K562 (cell line): ENCODE results near the gene ZNF366. TPM values are rescaled to one million over a fixed set of nuclear protein-coding genes. Genes with fewer than 3 reads are reported as not detected.
A peak's percentile ranks its signal among the peaks of the same experiment; 100 is the strongest.

ENCODE experiments used
- ATAC-seq: fragments of 200-7000 bp; cut with Tn5 transposase; 3 replicates; pipeline ENCODE4 v1.9.1; 2020; ENCODE audit warnings: moderate library complexity
- BruUV-seq: library from RNA; stranded (reverse); fragments of 400-500 nt; replicated peaks from 2 replicates; lab custom pipeline; 2021; lab: Mats Ljungman, UMichigan
- CTCF ChIA-PET: fragments of 300-600 bp; formaldehyde crosslinking; extraction: SDS; loops from one replicate; lab custom pipeline; 2021; ENCODE audit warnings: low intra/inter-chr PET ratio; lab: Yijun Ruan, JAX
- POLR2A ChIA-PET: fragments of 300-600, 350-650 bp; sonication (Branson Sonifier 250); formaldehyde crosslinking; extraction: SDS; loops from one replicate; lab custom pipeline; 2021; ENCODE audit warnings: antibody characterized with exemption, inconsistent platforms; lab: Yijun Ruan, JAX
- DNase-seq, 4 experiments: peaks; one replicate each; pipeline versions ENCODE4 v3.0.0 to v3.0.0-alpha.2; 2011 to 2018; ENCODE audit warnings: low spot score in 3 of 4, mixed read lengths in 3 of 4; ENCODE audit errors: extremely low read depth in 1 of 4
- FAIRE-seq: peaks from 2 replicates; lab custom pipeline; 2011; peaks lifted over from hg19 to GRCh38; lab: Jason Lieb, UNC
- H2AFZ ChIP-seq: 2 replicates; pipeline ENCODE4 v1.6.0; 2011; ENCODE audit warnings: low read depth, low read length, control low read depth, inconsistent platforms
- H3K27ac ChIP-seq: fragments of 200-600 bp; 3 replicates; pipeline ENCODE4 v1.8.0; 2011; ENCODE audit warnings: low read depth, mild to moderate bottlenecking, control low read depth, inconsistent platforms, low read length, moderate library complexity, mixed read lengths; ENCODE audit errors: extremely low read depth
- H3K27me3 ChIP-seq, 2 experiments: fragments of 300-600 bp in 1 of 2; 2 replicates in 1 of 2; 3 replicates in 1 of 2; pipeline versions ENCODE4 v1.6.0 to v1.8.0; 2011; ENCODE audit warnings: inconsistent platforms in 2 of 2, low read length in 2 of 2, mild to moderate bottlenecking in 1 of 2, mixed read lengths in 1 of 2, moderate library complexity in 1 of 2; ENCODE audit not compliant: control insufficient read depth in 2 of 2, insufficient read depth in 2 of 2
- H3K36me3 ChIP-seq: fragments of 300-600 bp; 3 replicates; pipeline ENCODE4 v1.8.0; 2011; ENCODE audit warnings: mild to moderate bottlenecking, low read length, inconsistent platforms; ENCODE audit not compliant: control insufficient read depth, insufficient read depth
- H3K4me1 ChIP-seq, 2 experiments: fragments of 200-600 bp in 1 of 2; replicated peaks in 1 of 2; 2 replicates in 1 of 2; 3 replicates in 1 of 2; pipeline versions ENCODE4 v1.5.1 to v1.8.0; 2011; ENCODE audit warnings: inconsistent platforms in 2 of 2, low read length in 2 of 2, mild to moderate bottlenecking in 1 of 2, mixed read lengths in 1 of 2, moderate library complexity in 1 of 2; ENCODE audit not compliant: control insufficient read depth in 2 of 2, insufficient read depth in 2 of 2
- H3K4me2 ChIP-seq: 2 replicates; pipeline ENCODE4 v1.6.1; 2011; ENCODE audit warnings: low read length, control low read depth, inconsistent platforms, mixed read lengths; ENCODE audit not compliant: insufficient read depth
- H3K4me3 ChIP-seq: fragments of 200-600 bp; sonication (generic), shearing (Covaris generic); 2 replicates; pipeline ENCODE4 v1.5.1; 2016; ENCODE audit warnings: control low read depth, inconsistent platforms
- H3K79me2 ChIP-seq: fragments of 200-600 bp; 3 replicates; pipeline ENCODE4 v1.8.0; 2011; ENCODE audit warnings: low read length, inconsistent platforms; ENCODE audit not compliant: control insufficient read depth, insufficient read depth
- H3K9ac ChIP-seq, 2 experiments: 2 replicates each; pipeline versions ENCODE4 v1.6.0 to v1.6.1; 2011; ENCODE audit warnings: low read depth in 2 of 2, low read length in 2 of 2, control low read depth in 1 of 2, inconsistent platforms in 1 of 2, mild to moderate bottlenecking in 1 of 2, mixed read lengths in 1 of 2; ENCODE audit not compliant: insufficient read depth in 1 of 2
- H3K9me1 ChIP-seq: one replicate; pipeline ENCODE4 v1.6.0; 2011; ENCODE audit warnings: inconsistent platforms, mild to moderate bottlenecking, low read length, moderate library complexity; ENCODE audit not compliant: control insufficient read depth, insufficient read depth
- H3K9me3 ChIP-seq: replicated peaks from 2 replicates; pipeline ENCODE4 v1.5.1; 2011; ENCODE audit warnings: low read depth, low read length, inconsistent platforms; ENCODE audit not compliant: control insufficient read depth, insufficient read depth
- H4K20me1 ChIP-seq: replicated peaks from 2 replicates; pipeline ENCODE4 v1.6.1; 2011; ENCODE audit warnings: low read length, inconsistent platforms, mixed read lengths; ENCODE audit not compliant: control insufficient read depth, insufficient read depth
- ADNP ChIP-seq: fragments of 200-800 bp; sonication (Bioruptor generic); IDR thresholded peaks from 2 replicates; pipeline ENCODE4 v1.6.1; 2016; ENCODE audit warnings: missing genetic modification characterization, missing compliant biosample characterization
- ARNT ChIP-seq, 2 experiments: fragments of 450-650 bp; IDR thresholded peaks; 2 replicates each; pipeline ENCODE4 v1.6.1; 2016; ENCODE audit warnings: mild to moderate bottlenecking in 1 of 2
- BCOR ChIP-seq: fragments of 450-650 bp; IDR thresholded peaks from 2 replicates; pipeline ENCODE4 v1.6.1; 2016
- CBX1 ChIP-seq: sonication (generic); IDR thresholded peaks from 2 replicates; pipeline ENCODE4 v1.6.1; 2016; ENCODE audit warnings: antibody characterized with exemption, low read depth, mild to moderate bottlenecking
- EP400 ChIP-seq: fragments of 450-650 bp; IDR thresholded peaks from 2 replicates; pipeline ENCODE4 v1.6.1; 2017; ENCODE audit warnings: antibody characterized with exemption, mild to moderate bottlenecking, moderate library complexity
- EWSR1 ChIP-seq: fragments of 450-650 bp; IDR thresholded peaks from 2 replicates; pipeline ENCODE4 v1.6.1; 2018; ENCODE audit warnings: borderline replicate concordance, mild to moderate bottlenecking, low read depth, moderate library complexity; ENCODE audit not compliant: partially characterized antibody
- KDM1A ChIP-seq, 2 experiments: fragments of 450-650 bp; IDR thresholded peaks; 2 replicates each; pipeline ENCODE4 v1.6.1; 2016; ENCODE audit warnings: mild to moderate bottlenecking in 2 of 2
- MED1 ChIP-seq: sonication (generic); formaldehyde crosslinking; IDR thresholded peaks from 2 replicates; pipeline ENCODE4 v1.8.1; 2023; ENCODE audit warnings: missing genetic modification reagents, borderline replicate concordance
- NR2F6 ChIP-seq: fragments of 450-650 bp; formaldehyde crosslinking; IDR thresholded peaks from 2 replicates; pipeline ENCODE4 v1.4.0; 2020; ENCODE audit warnings: mild to moderate bottlenecking
- TBP ChIP-seq: optimal IDR thresholded peaks from 2 replicates; pipeline ENCODE3; 2011; ENCODE audit warnings: low read depth, low read length, improper control_type of control experiment
- ZFP30 ChIP-seq: fragments of 250-450 bp; sonication (Bioruptor Pico); IDR thresholded peaks from 2 replicates; pipeline ENCODE4 v1.8.0; 2022; ENCODE audit warnings: moderate library complexity, mild to moderate bottlenecking, inconsistent platforms, borderline replicate concordance
- ZNF197 ChIP-seq: fragments of 200-800 bp; sonication (Bioruptor generic); IDR thresholded peaks from 2 replicates; pipeline ENCODE4 v1.6.1; 2016; ENCODE audit warnings: low read depth, missing genetic modification characterization, missing compliant biosample characterization
- ZNF347 ChIP-seq: fragments of 450-650 bp; formaldehyde crosslinking; IDR thresholded peaks from 2 replicates; pipeline ENCODE4 v1.4.0; 2020; ENCODE audit warnings: low read depth, mild to moderate bottlenecking, moderate library complexity
- ZSCAN32 ChIP-seq: fragments of 450-650 bp; formaldehyde crosslinking; IDR thresholded peaks from 2 replicates; pipeline ENCODE4 v1.4.0; 2020; ENCODE audit warnings: mild to moderate bottlenecking, moderate library complexity
- WGBS: fragments of 100-300 bp; shearing (Covaris generic); methylation state at CpG from one replicate; pipeline ENCODE4 v1.1.6; 2016; ENCODE audit warnings: low coverage, mixed read lengths; ENCODE audit not compliant: insufficient coverage; ENCODE audit errors: missing lambda C conversion rate; 5-methylcytosine and 5-hydroxymethylcytosine counted together
- in situ Hi-C: fragments of 300-500 bp; cut with MboI; formaldehyde crosslinking; loops from 4 replicates; pipeline ENCODE4 v1.15.0; 2018; ENCODE audit warnings: inconsistent platforms, mixed read lengths
- intact Hi-C: fragments of 100-400 bp; cut with micrococcal nuclease; formaldehyde crosslinking; loops from 2 replicates; pipeline ENCODE4 v1.14.2; 2022
- polyA plus RNA-seq, 8 experiments: library from polyadenylated mRNA; depleted of rRNA in 4 of 8; stranded (reverse) in 5 of 8; unstranded in 3 of 8; fragments of >200 nt; fragmentation: Nextera tagmentation in 2 of 8; fragmentation: Illumina TruSeq in 1 of 8; extraction: Ambion mirVana in 2 of 8; extraction: Trizol in 1 of 8; gene quantifications; 2 replicates each; pipeline versions ENCODE4 v1.2.1 to v1.2.3, GENCODE V29; 2011 to 2014; ENCODE audit warnings: inconsistent platforms in 1 of 8, missing spikeins in 1 of 8
- total RNA-seq, 7 experiments: library from RNA; depleted of rRNA in 6 of 7; stranded (reverse); fragments of >200 nt in 6 of 7; fragmentation: Illumina TruSeq in 2 of 7; extraction: Trizol in 2 of 7; gene quantifications; 2 replicates each; pipeline versions ENCODE4 v1.2.1 to v1.2.3, GENCODE V29; 2011 to 2021; ENCODE audit warnings: low replicate concordance in 1 of 7
- TF ChIP-seq, protein P1 (sequence below): sonication (generic); formaldehyde crosslinking; IDR thresholded peaks from 2 replicates; pipeline ENCODE4 v1.8.0; 2022; ENCODE audit warnings: mild to moderate bottlenecking, missing genetic modification reagents, borderline replicate concordance
- TF ChIP-seq, protein P2 (sequence below): sonication (generic); formaldehyde crosslinking; IDR thresholded peaks from 2 replicates; pipeline ENCODE4 v1.4.0; 2020; ENCODE audit warnings: mild to moderate bottlenecking, missing genetic modification reagents
- TF ChIP-seq, protein P3 (sequence below): sonication (generic); formaldehyde crosslinking; IDR thresholded peaks from 2 replicates; pipeline ENCODE4 v1.9.0; 2022; ENCODE audit warnings: mild to moderate bottlenecking, missing genetic modification reagents
- TF ChIP-seq, protein P4 (sequence below): sonication (generic); formaldehyde crosslinking; IDR thresholded peaks from 2 replicates; pipeline ENCODE4 v1.8.0; 2022; ENCODE audit warnings: mild to moderate bottlenecking, missing genetic modification reagents

The ZNF366 gene
- total and polyA plus RNA-seq, 9 of the 15 experiments (the other 6 are each of a cell fraction or from before 2014, with no cell fraction given) = not detected

DNA sequence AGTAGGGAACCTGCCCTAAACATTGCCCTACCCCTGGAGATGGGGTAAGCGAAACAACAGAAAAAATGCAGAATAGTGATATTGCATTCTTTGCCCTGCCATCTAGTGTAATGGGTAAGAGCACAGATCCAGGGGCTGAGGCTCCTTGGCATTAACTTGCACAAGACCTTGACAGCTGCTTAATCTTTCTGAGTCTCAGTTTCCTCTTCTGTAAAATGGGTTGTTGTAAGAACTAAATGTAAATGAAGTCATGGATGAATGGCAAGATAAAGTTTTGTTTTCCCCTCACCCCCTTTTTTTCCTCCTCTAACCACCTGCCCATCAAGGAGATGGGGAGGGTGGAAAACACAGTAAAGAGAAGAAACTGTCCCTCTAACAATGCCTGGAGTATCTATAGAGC lies 47.7 kb upstream of the ZNF366 start:
- Histone ChIP-seq H3K4me3 (no peak overlapping the region), H4K20me1 (no peaks in the 10 kb centered on the region), H3K9me3 (no peaks in the 10 kb centered on the region), H2AFZ (no peak overlapping the region), H3K36me3 (no peaks in the 10 kb centered on the region), H3K9me1 (no peaks in the 10 kb centered on the region), H3K27me3 (no peaks in the 10 kb centered on the region), H3K9ac (no peak overlapping the region), H3K27ac (no peak overlapping the region), H3K4me1 (peaks cover 16 to 19% of the 10 kb centered on the region in 2 experiments), H3K4me2 (no peak overlapping the region), H3K79me2 (no peaks in the 10 kb centered on the region)
- POLR2A ChIA-PET = no interaction called here
- no peak for ATAC-seq
- CTCF ChIA-PET = no interaction called here
- BruUV-seq = no TSS peak
- FAIRE-seq = no peak
- in situ Hi-C loops (no loop called here), intact Hi-C loops (no loop called here)
- WGBS = 94% methylated on average over 1 of the region's 1 CpG
- no peak for DNase-seq
- TF ChIP-seq ARNT (IDR thresholded peaks at IDR 0.05) (no peak), ADNP (tag) (0 out of 2 replicates have a peak, but pooled peaks have one; percentile 31), EP400 (no peak), TBP (no peak), BCOR (peak; percentile 87), KDM1A (IDR thresholded peaks at IDR 0.05) (peak in 1 of 2 experiments; percentile 47; a peak in 1 of 4 replicates), ZSCAN32 (CRISPR knock-in tag) (no peak), ZNF347 (no peak), CBX1 (no peak), EWSR1 (no peak), ZFP30 (CRISPR knock-in tag) (no peak), MED1 (CRISPR knock-in tag) (no peak), NR2F6 (no peak), ZNF197 (CRISPR knock-in tag) (no peak)
- TF ChIP-seq, protein P1, sequence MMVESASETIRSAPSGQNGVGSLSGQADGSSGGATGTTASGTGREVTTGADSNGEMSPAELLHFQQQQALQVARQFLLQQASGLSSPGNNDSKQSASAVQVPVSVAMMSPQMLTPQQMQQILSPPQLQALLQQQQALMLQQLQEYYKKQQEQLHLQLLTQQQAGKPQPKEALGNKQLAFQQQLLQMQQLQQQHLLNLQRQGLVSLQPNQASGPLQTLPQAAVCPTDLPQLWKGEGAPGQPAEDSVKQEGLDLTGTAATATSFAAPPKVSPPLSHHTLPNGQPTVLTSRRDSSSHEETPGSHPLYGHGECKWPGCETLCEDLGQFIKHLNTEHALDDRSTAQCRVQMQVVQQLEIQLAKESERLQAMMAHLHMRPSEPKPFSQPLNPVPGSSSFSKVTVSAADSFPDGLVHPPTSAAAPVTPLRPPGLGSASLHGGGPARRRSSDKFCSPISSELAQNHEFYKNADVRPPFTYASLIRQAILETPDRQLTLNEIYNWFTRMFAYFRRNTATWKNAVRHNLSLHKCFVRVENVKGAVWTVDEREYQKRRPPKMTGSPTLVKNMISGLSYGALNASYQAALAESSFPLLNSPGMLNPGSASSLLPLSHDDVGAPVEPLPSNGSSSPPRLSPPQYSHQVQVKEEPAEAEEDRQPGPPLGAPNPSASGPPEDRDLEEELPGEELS (CRISPR knock-in tag) = no peak
- TF ChIP-seq, protein P2, sequence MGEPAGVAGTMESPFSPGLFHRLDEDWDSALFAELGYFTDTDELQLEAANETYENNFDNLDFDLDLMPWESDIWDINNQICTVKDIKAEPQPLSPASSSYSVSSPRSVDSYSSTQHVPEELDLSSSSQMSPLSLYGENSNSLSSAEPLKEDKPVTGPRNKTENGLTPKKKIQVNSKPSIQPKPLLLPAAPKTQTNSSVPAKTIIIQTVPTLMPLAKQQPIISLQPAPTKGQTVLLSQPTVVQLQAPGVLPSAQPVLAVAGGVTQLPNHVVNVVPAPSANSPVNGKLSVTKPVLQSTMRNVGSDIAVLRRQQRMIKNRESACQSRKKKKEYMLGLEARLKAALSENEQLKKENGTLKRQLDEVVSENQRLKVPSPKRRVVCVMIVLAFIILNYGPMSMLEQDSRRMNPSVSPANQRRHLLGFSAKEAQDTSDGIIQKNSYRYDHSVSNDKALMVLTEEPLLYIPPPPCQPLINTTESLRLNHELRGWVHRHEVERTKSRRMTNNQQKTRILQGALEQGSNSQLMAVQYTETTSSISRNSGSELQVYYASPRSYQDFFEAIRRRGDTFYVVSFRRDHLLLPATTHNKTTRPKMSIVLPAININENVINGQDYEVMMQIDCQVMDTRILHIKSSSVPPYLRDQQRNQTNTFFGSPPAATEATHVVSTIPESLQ = no peak
- TF ChIP-seq, protein P3, sequence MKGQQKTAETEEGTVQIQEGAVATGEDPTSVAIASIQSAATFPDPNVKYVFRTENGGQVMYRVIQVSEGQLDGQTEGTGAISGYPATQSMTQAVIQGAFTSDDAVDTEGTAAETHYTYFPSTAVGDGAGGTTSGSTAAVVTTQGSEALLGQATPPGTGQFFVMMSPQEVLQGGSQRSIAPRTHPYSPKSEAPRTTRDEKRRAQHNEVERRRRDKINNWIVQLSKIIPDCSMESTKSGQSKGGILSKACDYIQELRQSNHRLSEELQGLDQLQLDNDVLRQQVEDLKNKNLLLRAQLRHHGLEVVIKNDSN (CRISPR knock-in tag) = no peak
- TF ChIP-seq, protein P4, sequence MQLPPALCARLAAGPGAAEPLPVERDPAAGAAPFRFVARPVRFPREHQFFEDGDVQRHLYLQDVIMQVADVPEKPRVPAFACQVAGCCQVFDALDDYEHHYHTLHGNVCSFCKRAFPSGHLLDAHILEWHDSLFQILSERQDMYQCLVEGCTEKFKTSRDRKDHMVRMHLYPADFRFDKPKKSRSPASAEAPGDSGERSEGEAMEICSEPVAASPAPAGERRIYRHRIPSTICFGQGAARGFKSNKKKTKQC (CRISPR knock-in tag) = no peak
